ENCODE data around the gene RNU1-1. TPM values are rescaled to one million over a fixed set of nuclear protein-coding genes. Genes with fewer than 3 reads are reported as not detected.
"Not testable (repeated sequence)": the region's sequence is repeated elsewhere in the genome, so short reads cannot be mapped to it uniquely, and the experiment has no call there.

The RNU1-1 gene
- total RNA-seq, 2 donors from 2014 or later: 2,483 to 3,611 TPM

DNA sequence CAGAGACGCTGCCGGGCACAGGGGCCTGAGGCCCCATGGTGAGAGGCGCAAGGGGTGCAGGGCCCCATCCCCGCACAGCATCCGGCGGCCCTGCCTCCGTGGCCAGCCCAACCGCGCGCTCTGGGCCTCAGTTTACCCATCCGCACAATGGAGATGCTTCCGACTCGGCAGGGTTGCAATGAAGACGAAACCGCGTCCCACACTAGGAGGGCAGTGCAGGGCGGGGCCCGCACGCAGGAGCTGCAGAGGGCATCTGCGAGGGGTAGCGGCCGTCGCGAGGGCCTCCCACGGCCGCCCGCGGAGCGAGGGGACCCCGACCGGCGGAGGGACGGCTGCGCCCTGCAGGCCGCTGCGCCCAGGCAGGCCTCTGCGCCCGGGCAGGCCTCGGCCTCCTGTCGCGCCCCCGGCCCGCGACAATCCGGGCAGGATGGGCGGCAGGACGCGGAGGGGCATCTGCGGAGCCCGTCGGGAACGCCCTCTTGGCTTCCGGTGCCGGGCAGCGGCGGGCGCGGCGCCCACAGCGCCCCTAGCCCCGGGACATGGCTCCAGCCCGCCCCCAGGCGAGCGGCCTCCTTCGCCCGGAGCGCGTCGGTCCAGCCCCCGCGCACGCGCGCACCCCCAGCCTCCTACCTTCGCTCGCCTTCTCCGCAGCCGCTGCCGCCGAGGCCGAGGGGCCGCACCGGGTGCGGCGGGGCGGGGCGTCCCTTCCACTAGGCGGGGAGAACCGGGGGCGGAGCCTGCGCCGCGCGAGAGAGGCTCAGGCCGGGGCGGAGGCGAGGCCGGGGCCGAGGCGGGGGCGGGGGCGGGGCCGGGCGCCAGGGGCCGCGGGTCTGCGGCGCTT is 15.3 kb downstream of the RNU1-1 start:
- H3K4me3 ChIP-seq (ENCODE audit: low read length): peak overlapping the region; percentile 79
- no peaks in the 10 kb centered on the region for H3K4me1 ChIP-seq (ENCODE audit: control insufficient read depth, insufficient read depth, low read length)
- no peaks in the 10 kb centered on the region for H3K27me3 ChIP-seq (ENCODE audit: control insufficient read depth, insufficient read depth, low read length, poor library complexity, severe bottlenecking)
- H3K36me3 Mint-ChIP-seq (ENCODE audit: low read depth): peaks cover 3% of the 10 kb centered on the region
- 1 to 40% methylated on average over 1 to 108 of the region's 108 CpGs for WGBS, 2 experiments (ENCODE audit: insufficient coverage in 1 of 2, insufficient read length in 1 of 2)
- H3K27ac Mint-ChIP-seq: peak overlapping the region; percentile 94
- H3K9me3 ChIP-seq (ENCODE audit: control insufficient read depth, low read length): no peaks in the 10 kb centered on the region
- peaks cover 5% of the 10 kb centered on the region for H3K4me1 Mint-ChIP-seq
- peak; percentile 97 for DNase-seq
- H3K36me3 ChIP-seq (ENCODE audit: control insufficient read depth, insufficient read depth, low read length): no peaks in the 10 kb centered on the region
- no peaks in the 10 kb centered on the region for H3K27me3 Mint-ChIP-seq (ENCODE audit: insufficient read depth)
- H3K9me3 Mint-ChIP-seq: no peaks in the 10 kb centered on the region
- peak overlapping the region; percentile 87 for H3K27ac ChIP-seq (ENCODE audit: low read depth, low read length)
- TF ChIP-seq, protein P1, sequence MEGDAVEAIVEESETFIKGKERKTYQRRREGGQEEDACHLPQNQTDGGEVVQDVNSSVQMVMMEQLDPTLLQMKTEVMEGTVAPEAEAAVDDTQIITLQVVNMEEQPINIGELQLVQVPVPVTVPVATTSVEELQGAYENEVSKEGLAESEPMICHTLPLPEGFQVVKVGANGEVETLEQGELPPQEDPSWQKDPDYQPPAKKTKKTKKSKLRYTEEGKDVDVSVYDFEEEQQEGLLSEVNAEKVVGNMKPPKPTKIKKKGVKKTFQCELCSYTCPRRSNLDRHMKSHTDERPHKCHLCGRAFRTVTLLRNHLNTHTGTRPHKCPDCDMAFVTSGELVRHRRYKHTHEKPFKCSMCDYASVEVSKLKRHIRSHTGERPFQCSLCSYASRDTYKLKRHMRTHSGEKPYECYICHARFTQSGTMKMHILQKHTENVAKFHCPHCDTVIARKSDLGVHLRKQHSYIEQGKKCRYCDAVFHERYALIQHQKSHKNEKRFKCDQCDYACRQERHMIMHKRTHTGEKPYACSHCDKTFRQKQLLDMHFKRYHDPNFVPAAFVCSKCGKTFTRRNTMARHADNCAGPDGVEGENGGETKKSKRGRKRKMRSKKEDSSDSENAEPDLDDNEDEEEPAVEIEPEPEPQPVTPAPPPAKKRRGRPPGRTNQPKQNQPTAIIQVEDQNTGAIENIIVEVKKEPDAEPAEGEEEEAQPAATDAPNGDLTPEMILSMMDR (conservative IDR thresholded peaks at IDR 0.05): peak; percentile 50
- H3K9ac ChIP-seq (ENCODE audit: extremely low read depth, low read length, poor library complexity, severe bottlenecking): peak overlapping the region; percentile 75
- peak overlapping the region; percentile 72 for H3K4me3 Mint-ChIP-seq

DNA sequence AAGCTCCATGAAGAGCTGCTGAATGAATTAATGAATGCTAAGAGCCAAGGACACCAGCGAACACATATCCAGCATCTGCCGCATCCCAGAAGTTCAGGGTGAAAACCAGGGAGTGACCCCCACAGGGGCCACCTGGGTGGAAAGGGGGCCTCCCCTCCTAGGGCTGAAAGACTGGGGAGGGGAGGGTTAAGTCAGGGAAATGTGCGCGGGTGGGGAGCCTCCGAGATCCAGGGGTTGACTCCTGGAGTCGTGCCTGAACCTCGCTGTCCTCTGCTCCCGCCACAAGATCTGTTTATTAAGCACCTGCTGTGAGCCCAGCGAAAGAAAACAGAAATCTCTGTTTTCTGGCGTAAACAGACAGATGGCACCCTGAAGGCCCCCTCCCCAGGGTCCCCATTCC is 16.0 kb downstream of the RNU1-1 start:
- DNase-seq; H3K27ac Mint-ChIP-seq; H3K9me3 Mint-ChIP-seq; H3K36me3 ChIP-seq (ENCODE audit: control insufficient read depth, insufficient read depth, low read length); H3K4me1 ChIP-seq (ENCODE audit: control insufficient read depth, insufficient read depth, low read length); H3K9me3 ChIP-seq (ENCODE audit: control insufficient read depth, low read length); H3K27ac ChIP-seq (ENCODE audit: low read depth, low read length); H3K27me3 Mint-ChIP-seq (ENCODE audit: insufficient read depth); H3K4me1 Mint-ChIP-seq; H3K36me3 Mint-ChIP-seq (ENCODE audit: low read depth); H3K27me3 ChIP-seq (ENCODE audit: control insufficient read depth, insufficient read depth, low read length, poor library complexity, severe bottlenecking): not testable (repeated sequence)
- Histone ChIP-seq H3K9ac (ENCODE audit: extremely low read depth, low read length, poor library complexity, severe bottlenecking) (peak overlapping the region; percentile 30), H3K4me3 (ENCODE audit: low read length) (peak overlapping the region; percentile 76)
- 53 to 54% methylated on average over 5 to 10 of the region's 10 CpGs for WGBS, 2 experiments (ENCODE audit: insufficient coverage in 1 of 2, insufficient read length in 1 of 2)
- H3K4me3 Mint-ChIP-seq: peak overlapping the region; percentile 72

DNA sequence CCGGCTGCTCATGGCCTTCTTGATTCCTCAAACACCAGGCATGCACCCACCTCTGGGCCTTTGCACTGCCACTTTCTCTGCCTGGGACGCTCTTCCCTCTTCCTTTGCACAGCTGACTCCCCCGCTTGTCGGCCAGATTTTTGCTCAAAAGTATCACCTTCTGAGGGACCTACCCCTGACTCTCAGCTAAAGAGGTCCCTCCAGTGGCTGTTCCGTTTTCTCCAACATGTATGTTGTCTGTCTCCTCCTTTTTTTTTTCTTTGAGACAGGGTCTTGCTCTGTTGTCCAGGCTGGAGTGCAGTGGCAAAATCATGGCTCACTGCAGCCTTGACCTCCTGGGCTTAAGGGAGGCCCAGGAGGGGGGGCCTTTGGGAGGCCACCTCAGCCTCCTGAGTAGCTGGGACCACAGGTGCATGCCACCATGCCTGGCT is 16.6 kb downstream of the RNU1-1 start:
- H3K27me3 ChIP-seq (ENCODE audit: control insufficient read depth, insufficient read depth, low read length, poor library complexity, severe bottlenecking); H3K4me1 Mint-ChIP-seq; H3K4me1 ChIP-seq (ENCODE audit: control insufficient read depth, insufficient read depth, low read length); H3K9me3 Mint-ChIP-seq; H3K27ac ChIP-seq (ENCODE audit: low read depth, low read length); H3K27me3 Mint-ChIP-seq (ENCODE audit: insufficient read depth); H3K9me3 ChIP-seq (ENCODE audit: control insufficient read depth, low read length); DNase-seq; H3K9ac ChIP-seq (ENCODE audit: extremely low read depth, low read length, poor library complexity, severe bottlenecking); H3K36me3 ChIP-seq (ENCODE audit: control insufficient read depth, insufficient read depth, low read length); H3K4me3 ChIP-seq (ENCODE audit: low read length); H3K27ac Mint-ChIP-seq; H3K36me3 Mint-ChIP-seq (ENCODE audit: low read depth): not testable (repeated sequence)
- TF ChIP-seq, protein P1 (conservative IDR thresholded peaks at IDR 0.05): peak; percentile 17
- WGBS, 2 experiments (ENCODE audit: insufficient coverage in 1 of 2, insufficient read length in 1 of 2): 92 to 93% methylated on average over 5 of the region's 5 CpGs
- H3K4me3 Mint-ChIP-seq: peak overlapping the region; percentile 72

DNA sequence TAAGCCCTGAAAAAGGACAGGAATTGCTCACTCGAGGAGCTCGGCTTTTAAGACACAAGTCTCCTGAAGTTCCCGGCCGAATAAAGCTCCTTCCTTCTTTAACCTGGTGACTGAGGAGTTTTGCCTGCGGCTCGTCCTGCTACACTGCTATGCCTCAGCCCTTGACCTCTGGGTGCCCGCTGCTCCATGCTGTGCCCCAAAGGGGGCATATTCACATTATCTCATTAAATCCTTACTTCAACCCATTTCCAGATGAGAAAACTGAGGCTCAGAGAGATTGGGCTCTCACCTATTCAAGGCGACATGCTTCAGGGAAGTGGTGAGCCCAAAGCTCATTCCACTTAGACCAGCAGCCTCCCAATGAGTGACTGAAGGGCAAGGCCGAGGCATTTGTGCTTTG is 20.4 kb downstream of the RNU1-1 start:
- not testable (repeated sequence) for H3K4me1 Mint-ChIP-seq; H3K4me1 ChIP-seq (ENCODE audit: control insufficient read depth, insufficient read depth, low read length); H3K4me3 Mint-ChIP-seq; H3K36me3 ChIP-seq (ENCODE audit: control insufficient read depth, insufficient read depth, low read length); H3K9me3 ChIP-seq (ENCODE audit: control insufficient read depth, low read length); H3K9me3 Mint-ChIP-seq; H3K4me3 ChIP-seq (ENCODE audit: low read length); H3K27me3 ChIP-seq (ENCODE audit: control insufficient read depth, insufficient read depth, low read length, poor library complexity, severe bottlenecking); H3K27ac ChIP-seq (ENCODE audit: low read depth, low read length); DNase-seq; H3K9ac ChIP-seq (ENCODE audit: extremely low read depth, low read length, poor library complexity, severe bottlenecking); H3K27me3 Mint-ChIP-seq (ENCODE audit: insufficient read depth)
- peaks cover 11% of the 10 kb centered on the region for H3K36me3 Mint-ChIP-seq (ENCODE audit: low read depth)
- WGBS, 2 experiments (ENCODE audit: insufficient coverage in 1 of 2, insufficient read length in 1 of 2): 44 to 82% methylated on average over 2 to 9 of the region's 9 CpGs
- peak overlapping the region; percentile 19 for H3K27ac Mint-ChIP-seq

DNA sequence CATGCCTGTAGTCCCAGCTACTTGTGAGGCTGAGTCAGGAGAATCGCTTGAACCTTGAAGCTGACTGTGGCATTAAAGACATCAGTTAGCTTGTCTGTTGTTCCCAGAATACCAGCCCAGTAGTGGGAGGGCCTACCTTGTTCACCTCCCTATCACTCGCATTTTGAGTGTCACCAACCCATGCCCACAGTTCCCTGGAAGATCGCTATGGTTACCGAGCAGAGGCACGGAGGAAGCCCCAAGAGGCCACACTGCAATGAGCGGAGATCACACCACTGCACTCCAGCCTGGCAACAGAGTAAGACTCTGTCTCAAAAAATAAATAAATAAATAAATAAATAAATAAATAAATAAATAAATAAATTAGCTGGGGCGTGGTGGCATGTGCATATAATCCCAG is 21.1 kb downstream of the RNU1-1 start:
- not testable (repeated sequence) for H3K4me3 ChIP-seq (ENCODE audit: low read length); H3K4me3 Mint-ChIP-seq; H3K27ac ChIP-seq (ENCODE audit: low read depth, low read length); H3K27me3 ChIP-seq (ENCODE audit: control insufficient read depth, insufficient read depth, low read length, poor library complexity, severe bottlenecking); H3K36me3 ChIP-seq (ENCODE audit: control insufficient read depth, insufficient read depth, low read length); H3K9ac ChIP-seq (ENCODE audit: extremely low read depth, low read length, poor library complexity, severe bottlenecking); H3K27ac Mint-ChIP-seq; H3K9me3 ChIP-seq (ENCODE audit: control insufficient read depth, low read length); H3K4me1 ChIP-seq (ENCODE audit: control insufficient read depth, insufficient read depth, low read length); H3K9me3 Mint-ChIP-seq; H3K27me3 Mint-ChIP-seq (ENCODE audit: insufficient read depth); H3K4me1 Mint-ChIP-seq
- peak; percentile 49 for DNase-seq
- H3K36me3 Mint-ChIP-seq (ENCODE audit: low read depth): peaks cover 15% of the 10 kb centered on the region
- 78 to 88% methylated on average over 1 to 7 of the region's 7 CpGs for WGBS, 2 experiments (ENCODE audit: insufficient coverage in 1 of 2, insufficient read length in 1 of 2)

All from endodermal cell (in vitro differentiated cells).